ENCODE measurements around the gene NIPA2. TPM values are rescaled to one million over a fixed set of nuclear protein-coding genes. Genes with fewer than 3 reads are reported as not detected.

The NIPA2 gene
- polyA plus RNA-seq, 1 donor: 40.7 TPM

GRCh38 chr15:22884344-22884743 lies 45.9 kb downstream of the NIPA2 start:
- Histone ChIP-seq H3K27ac (ENCODE audit: low read length) (peak overlapping the region; percentile 47), H3K36me3 (ENCODE audit: control insufficient read depth, insufficient read depth, low read length) (peaks cover 46% of the 10 kb centered on the region), H3K27me3 (ENCODE audit: control insufficient read depth, insufficient read depth, low read length) (no peaks in the 10 kb centered on the region), H3K4me3 (ENCODE audit: low read length) (no peak overlapping the region), H3K4me1 (ENCODE audit: control insufficient read depth, insufficient read depth, low read length) (peaks cover 3% of the 10 kb centered on the region), H3K9me3 (ENCODE audit: control insufficient read depth, low read depth, low read length) (no peaks in the 10 kb centered on the region)
- no CpG with 5 or more reads among the region's 1 CpG for WGBS (ENCODE audit: insufficient coverage, low lambda C conversion rate)
- peak in 1 of 2 donors; percentile 45 for DNase-seq

GRCh38 chr15:22885120-22885519 lies 46.7 kb downstream of the NIPA2 start:
- peak overlapping the region; percentile 49 for H3K27ac ChIP-seq (ENCODE audit: low read length)
- H3K36me3 ChIP-seq (ENCODE audit: control insufficient read depth, insufficient read depth, low read length): peaks cover 47% of the 10 kb centered on the region

GRCh38 chr15:22887157-22887951 lies 48.9 kb downstream of the NIPA2 start:
- Histone ChIP-seq H3K4me1 (ENCODE audit: control insufficient read depth, insufficient read depth, low read length) (peaks cover 3% of the 10 kb centered on the region), H3K27me3 (ENCODE audit: control insufficient read depth, insufficient read depth, low read length) (no peaks in the 10 kb centered on the region), H3K4me3 (ENCODE audit: low read length) (no peak overlapping the region), H3K9me3 (ENCODE audit: control insufficient read depth, low read depth, low read length) (no peaks in the 10 kb centered on the region), H3K27ac (ENCODE audit: low read length) (no peak overlapping the region), H3K36me3 (ENCODE audit: control insufficient read depth, insufficient read depth, low read length) (peaks cover 42% of the 10 kb centered on the region)
- no peak for DNase-seq
- no CpG with 5 or more reads among the region's 14 CpGs for WGBS (ENCODE audit: insufficient coverage, low lambda C conversion rate)

More at GRCh38 chr15:22885120-22885519, 46.7 kb downstream of the NIPA2 start:
- DNase-seq: peak; percentile 25 to 70
- H3K9me3 ChIP-seq (ENCODE audit: control insufficient read depth, low read depth, low read length): no peaks in the 10 kb centered on the region
- peaks cover 3% of the 10 kb centered on the region for H3K4me1 ChIP-seq (ENCODE audit: control insufficient read depth, insufficient read depth, low read length)
- 33% methylated on average over 2 of the region's 6 CpGs for WGBS (ENCODE audit: insufficient coverage, low lambda C conversion rate)
- H3K27me3 ChIP-seq (ENCODE audit: control insufficient read depth, insufficient read depth, low read length): no peaks in the 10 kb centered on the region
- no peak overlapping the region for H3K4me3 ChIP-seq (ENCODE audit: low read length)

- peaks cover 38% of the 10 kb centered on the region for H3K36me3 ChIP-seq (ENCODE audit: control insufficient read depth, insufficient read depth, low read length)
These were observed 49.8 kb downstream of the NIPA2 start for GRCh38 chr15:22888120-22888859.

GRCh38 chr15:22889146-22889818 lies 50.8 kb downstream of the NIPA2 start:
- no peaks in the 10 kb centered on the region for H3K27me3 ChIP-seq (ENCODE audit: control insufficient read depth, insufficient read depth, low read length)
- H3K9me3 ChIP-seq (ENCODE audit: control insufficient read depth, low read depth, low read length): no peaks in the 10 kb centered on the region
- no CpG with 5 or more reads among the region's 14 CpGs for WGBS (ENCODE audit: insufficient coverage, low lambda C conversion rate)
- no peak for DNase-seq
- peaks cover 3% of the 10 kb centered on the region for H3K4me1 ChIP-seq (ENCODE audit: control insufficient read depth, insufficient read depth, low read length)
- H3K36me3 ChIP-seq (ENCODE audit: control insufficient read depth, insufficient read depth, low read length): peaks cover 44% of the 10 kb centered on the region
- no peak overlapping the region for H3K4me3 ChIP-seq (ENCODE audit: low read length)
- no peak overlapping the region for H3K27ac ChIP-seq (ENCODE audit: low read length)

More at GRCh38 chr15:22888120-22888859, 49.8 kb downstream of the NIPA2 start:
- Histone ChIP-seq H3K27me3 (ENCODE audit: control insufficient read depth, insufficient read depth, low read length) (no peaks in the 10 kb centered on the region), H3K4me1 (ENCODE audit: control insufficient read depth, insufficient read depth, low read length) (peaks cover 3% of the 10 kb centered on the region), H3K27ac (ENCODE audit: low read length) (no peak overlapping the region), H3K4me3 (ENCODE audit: low read length) (no peak overlapping the region), H3K9me3 (ENCODE audit: control insufficient read depth, low read depth, low read length) (no peaks in the 10 kb centered on the region)
- no CpG with 5 or more reads among the region's 9 CpGs for WGBS (ENCODE audit: insufficient coverage, low lambda C conversion rate)
- DNase-seq: peak; percentile 35 to 46

GRCh38 chr15:22890296-22890695 lies 51.8 kb downstream of the NIPA2 start:
- no CpG with 5 or more reads among the region's 11 CpGs for WGBS (ENCODE audit: insufficient coverage, low lambda C conversion rate)
- DNase-seq: no peak
- H3K36me3 ChIP-seq (ENCODE audit: control insufficient read depth, insufficient read depth, low read length): peaks cover 44% of the 10 kb centered on the region
- no peaks in the 10 kb centered on the region for H3K9me3 ChIP-seq (ENCODE audit: control insufficient read depth, low read depth, low read length)
- no peak overlapping the region for H3K4me3 ChIP-seq (ENCODE audit: low read length)
- H3K27me3 ChIP-seq (ENCODE audit: control insufficient read depth, insufficient read depth, low read length): no peaks in the 10 kb centered on the region
- no peaks in the 10 kb centered on the region for H3K4me1 ChIP-seq (ENCODE audit: control insufficient read depth, insufficient read depth, low read length)
- no peak overlapping the region for H3K27ac ChIP-seq (ENCODE audit: low read length)

- H3K36me3 ChIP-seq (ENCODE audit: control insufficient read depth, insufficient read depth, low read length): peaks cover 49% of the 10 kb centered on the region
- no CpG with 5 or more reads among the region's 33 CpGs for WGBS (ENCODE audit: insufficient coverage, low lambda C conversion rate)
These were observed 53.2 kb downstream of the NIPA2 start for GRCh38 chr15:22891426-22892210.

GRCh38 chr15:22892333-22892732 lies 53.9 kb downstream of the NIPA2 start:
- Histone ChIP-seq H3K4me3 (ENCODE audit: low read length) (no peak overlapping the region), H3K27me3 (ENCODE audit: control insufficient read depth, insufficient read depth, low read length) (no peaks in the 10 kb centered on the region), H3K36me3 (ENCODE audit: control insufficient read depth, insufficient read depth, low read length) (peaks cover 48% of the 10 kb centered on the region), H3K27ac (ENCODE audit: low read length) (no peak overlapping the region), H3K4me1 (ENCODE audit: control insufficient read depth, insufficient read depth, low read length) (no peaks in the 10 kb centered on the region), H3K9me3 (ENCODE audit: control insufficient read depth, low read depth, low read length) (no peaks in the 10 kb centered on the region)
- 87% methylated on average over 3 of the region's 9 CpGs for WGBS (ENCODE audit: insufficient coverage, low lambda C conversion rate)
- no peak for DNase-seq

More at GRCh38 chr15:22891426-22892210, 53.2 kb downstream of the NIPA2 start:
- H3K4me1 ChIP-seq (ENCODE audit: control insufficient read depth, insufficient read depth, low read length): no peaks in the 10 kb centered on the region
- DNase-seq: no peak
- no peak overlapping the region for H3K27ac ChIP-seq (ENCODE audit: low read length)
- H3K9me3 ChIP-seq (ENCODE audit: control insufficient read depth, low read depth, low read length): no peaks in the 10 kb centered on the region
- no peak overlapping the region for H3K4me3 ChIP-seq (ENCODE audit: low read length)
- H3K27me3 ChIP-seq (ENCODE audit: control insufficient read depth, insufficient read depth, low read length): no peaks in the 10 kb centered on the region

GRCh38 chr15:22893081-22893480 lies 54.6 kb downstream of the NIPA2 start:
- peaks cover 47% of the 10 kb centered on the region for H3K36me3 ChIP-seq (ENCODE audit: control insufficient read depth, insufficient read depth, low read length)
- WGBS (ENCODE audit: insufficient coverage, low lambda C conversion rate): 100% methylated on average over 1 of the region's 17 CpGs

More at GRCh38 chr15:22893081-22893480, 54.6 kb downstream of the NIPA2 start:
- Histone ChIP-seq H3K9me3 (ENCODE audit: control insufficient read depth, low read depth, low read length) (no peaks in the 10 kb centered on the region), H3K27ac (ENCODE audit: low read length) (no peak overlapping the region), H3K4me3 (ENCODE audit: low read length) (no peak overlapping the region), H3K27me3 (ENCODE audit: control insufficient read depth, insufficient read depth, low read length) (no peaks in the 10 kb centered on the region), H3K4me1 (ENCODE audit: control insufficient read depth, insufficient read depth, low read length) (no peaks in the 10 kb centered on the region)
- no peak for DNase-seq
